Measurements from ENCODE around the gene ECT2.

DNA sequence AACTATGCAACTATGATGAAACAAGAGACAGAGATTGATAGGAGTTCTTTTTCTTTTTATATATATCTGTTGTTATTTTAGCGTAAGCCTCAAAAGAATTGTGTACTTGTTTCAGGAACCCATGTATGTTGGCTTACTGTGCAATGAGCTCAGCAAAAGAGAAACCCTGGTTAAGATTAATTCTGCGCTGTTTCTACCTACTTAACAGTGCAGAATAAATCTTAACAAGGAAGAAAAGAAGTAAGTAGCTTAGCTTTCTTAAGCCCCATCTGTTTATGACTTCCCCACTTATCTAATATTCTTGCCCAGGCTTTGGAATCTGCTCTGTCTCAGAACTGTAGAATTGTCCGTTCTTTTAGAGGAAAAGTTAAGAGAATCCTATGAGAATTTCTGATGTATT is 27.4 kb downstream of the ECT2 start:
- TF ChIP-seq, protein P1, sequence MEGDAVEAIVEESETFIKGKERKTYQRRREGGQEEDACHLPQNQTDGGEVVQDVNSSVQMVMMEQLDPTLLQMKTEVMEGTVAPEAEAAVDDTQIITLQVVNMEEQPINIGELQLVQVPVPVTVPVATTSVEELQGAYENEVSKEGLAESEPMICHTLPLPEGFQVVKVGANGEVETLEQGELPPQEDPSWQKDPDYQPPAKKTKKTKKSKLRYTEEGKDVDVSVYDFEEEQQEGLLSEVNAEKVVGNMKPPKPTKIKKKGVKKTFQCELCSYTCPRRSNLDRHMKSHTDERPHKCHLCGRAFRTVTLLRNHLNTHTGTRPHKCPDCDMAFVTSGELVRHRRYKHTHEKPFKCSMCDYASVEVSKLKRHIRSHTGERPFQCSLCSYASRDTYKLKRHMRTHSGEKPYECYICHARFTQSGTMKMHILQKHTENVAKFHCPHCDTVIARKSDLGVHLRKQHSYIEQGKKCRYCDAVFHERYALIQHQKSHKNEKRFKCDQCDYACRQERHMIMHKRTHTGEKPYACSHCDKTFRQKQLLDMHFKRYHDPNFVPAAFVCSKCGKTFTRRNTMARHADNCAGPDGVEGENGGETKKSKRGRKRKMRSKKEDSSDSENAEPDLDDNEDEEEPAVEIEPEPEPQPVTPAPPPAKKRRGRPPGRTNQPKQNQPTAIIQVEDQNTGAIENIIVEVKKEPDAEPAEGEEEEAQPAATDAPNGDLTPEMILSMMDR (IDR thresholded peaks at IDR 0.05): no peak
- TF ChIP-seq POLR2A (IDR thresholded peaks at IDR 0.05): no peak

All from transverse colon (tissue), 3 donors.